H1 (cell line): Measurements from ENCODE around the gene ARCN1.

Experiments used
- CEBPB ChIP-seq: IDR thresholded peaks from 2 replicates; pipeline ENCODE4 v1.6.1; 2012; ENCODE audit warnings: low read depth, low read length
- CHD1 ChIP-seq: IDR thresholded peaks from 2 replicates; pipeline ENCODE4 v1.6.1; 2012; ENCODE audit warnings: low read depth, low read length, improper control_type of control experiment
- CTCF ChIP-seq, 3 experiments: IDR thresholded peaks; 1 replicate in 2 of 3; 2 replicates in 1 of 3; pipeline versions ENCODE4 v1.5.1 to v1.6.1; 2011; ENCODE audit warnings: low read length in 3 of 3, mild to moderate bottlenecking in 3 of 3, inconsistent platforms in 2 of 3, low read depth in 1 of 3, moderate library complexity in 1 of 3; ENCODE audit not compliant: insufficient read depth in 1 of 3; ENCODE audit errors: control extremely low read depth in 1 of 3
- MAX ChIP-seq: IDR thresholded peaks from 2 replicates; pipeline ENCODE4 v1.6.1; 2012; ENCODE audit warnings: inconsistent platforms
- RAD21 ChIP-seq, 2 experiments: IDR thresholded peaks in 1 of 2; conservative IDR thresholded peaks in 1 of 2; 2 replicates each; pipeline ENCODE4 v1.6.1; 2011; ENCODE audit warnings: low read depth in 2 of 2, low read length in 2 of 2, improper control_type of control experiment in 1 of 2, inconsistent platforms in 1 of 2, mild to moderate bottlenecking in 1 of 2, moderate library complexity in 1 of 2
- SP2 ChIP-seq: IDR thresholded peaks from 2 replicates; pipeline ENCODE4 v1.6.1; 2012; ENCODE audit warnings: mild to moderate bottlenecking, low read length, inconsistent platforms
- TBP ChIP-seq: IDR thresholded peaks from 2 replicates; pipeline ENCODE4 v1.6.1; 2011; ENCODE audit warnings: low read depth, low read length, improper control_type of control experiment
- TEAD4 ChIP-seq: IDR thresholded peaks from 2 replicates; pipeline ENCODE4 v1.6.1; 2012; ENCODE audit warnings: low read depth, low read length, inconsistent platforms, mixed read lengths
- TF ChIP-seq, protein P1 (sequence below): IDR thresholded peaks from 2 replicates; pipeline ENCODE4 v1.6.1; 2011; ENCODE audit warnings: low read depth, mild to moderate bottlenecking, low read length; ENCODE audit not compliant: insufficient read depth

DNA sequence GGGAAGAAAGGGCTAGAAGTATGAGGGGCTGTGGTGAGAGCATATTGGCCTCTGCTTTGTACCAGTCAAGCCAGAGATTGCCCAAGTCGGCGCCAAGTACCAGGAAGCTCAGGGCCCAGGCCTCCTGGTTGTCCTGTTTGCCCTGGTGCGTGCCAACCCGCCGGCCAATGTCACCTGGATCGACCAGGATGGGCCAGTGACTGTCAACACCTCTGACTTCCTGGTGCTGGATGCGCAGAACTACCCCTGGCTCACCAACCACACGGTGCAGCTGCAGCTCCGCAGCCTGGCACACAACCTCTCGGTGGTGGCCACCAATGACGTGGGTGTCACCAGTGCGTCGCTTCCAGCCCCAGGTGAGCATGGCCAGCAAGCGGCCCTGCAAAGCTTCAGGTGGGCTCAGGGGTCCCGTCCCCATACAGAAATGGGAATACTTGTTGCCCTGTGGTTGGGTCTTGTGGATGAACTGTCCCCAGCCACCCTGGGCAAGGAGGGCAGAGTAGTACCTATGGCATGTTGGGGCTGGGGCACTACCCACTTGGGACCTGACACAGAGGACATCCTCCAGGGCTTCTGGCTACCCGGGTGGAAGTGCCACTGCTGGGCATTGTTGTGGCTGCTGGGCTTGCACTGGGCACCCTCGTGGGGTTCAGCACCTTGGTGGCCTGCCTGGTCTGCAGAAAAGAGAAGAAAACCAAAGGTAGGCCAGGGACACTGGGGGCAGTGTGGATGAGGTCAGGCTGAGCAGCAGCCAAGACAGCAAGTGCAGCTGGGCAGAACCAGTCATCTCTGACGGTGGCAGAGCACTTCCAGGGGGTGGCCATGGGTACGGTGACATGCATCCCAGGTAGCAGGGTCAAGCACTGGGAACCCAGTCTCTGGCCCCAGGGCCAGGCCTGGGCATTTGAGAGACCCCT, 39.1 kb upstream of the ARCN1 start:
- TF ChIP-seq TBP (no peak), CTCF (IDR thresholded peaks at IDR 0.05; ENCODE audit: control extremely low read depth in 1 of 3, insufficient read depth in 1 of 3, low read depth in 1 of 3, low read length in 3 of 3) (no peak), TEAD4 (no peak), CHD1 (no peak), MAX (no peak), SP2 (no peak), CEBPB (no peak), RAD21 (IDR thresholded peaks at IDR 0.05 in 1 of 2, conservative IDR thresholded peaks at IDR 0.05 in 1 of 2; ENCODE audit: low read depth in 2 of 2, low read length in 2 of 2) (no peak)
- TF ChIP-seq, protein P1, sequence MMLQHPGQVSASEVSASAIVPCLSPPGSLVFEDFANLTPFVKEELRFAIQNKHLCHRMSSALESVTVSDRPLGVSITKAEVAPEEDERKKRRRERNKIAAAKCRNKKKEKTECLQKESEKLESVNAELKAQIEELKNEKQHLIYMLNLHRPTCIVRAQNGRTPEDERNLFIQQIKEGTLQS = no peak
